ENCODE measurements around the gene CTSD. TPM values are rescaled to one million over a fixed set of nuclear protein-coding genes. Genes with fewer than 3 reads are reported as not detected.
A peak's percentile ranks its signal among the peaks of the same experiment; 100 is the strongest.

Gene CTSD
- total RNA-seq, 1 experiment from 2014 or later: 158 TPM

GRCh38 chr11:1735271-1735670 is 28.5 kb downstream of the CTSD start:
- Histone ChIP-seq H3K27ac (ENCODE audit: insufficient read length, low read depth, low read length) (no peak overlapping the region), H2BK12ac (ENCODE audit: insufficient read length, low read depth, low read length) (no peak overlapping the region), H3K4ac (ENCODE audit: low read depth, low read length) (no peak overlapping the region), H3K23me2 (ENCODE audit: insufficient read length, low read depth, low read length, poor library complexity, severe bottlenecking) (no peaks in the 10 kb centered on the region), H4K91ac (ENCODE audit: insufficient read length, low read depth, low read length) (no peak overlapping the region), H2BK15ac (ENCODE audit: low read depth, low read length) (no peak overlapping the region), H2AFZ (ENCODE audit: low read length) (no peak overlapping the region), H4K8ac (replicated peaks; ENCODE audit: insufficient read length, low read depth, low read length) (no peak overlapping the region), H3K4me2 (ENCODE audit: insufficient read depth, insufficient read length, low read length) (no peak overlapping the region), H3K23ac (ENCODE audit: insufficient read length, low read depth, low read length) (no peak overlapping the region), H3K79me1 (ENCODE audit: insufficient read depth, low read depth, low read length, poor library complexity, severe bottlenecking) (no peaks in the 10 kb centered on the region), H2AK5ac (ENCODE audit: insufficient read length, low read length) (no peak overlapping the region), H4K5ac (ENCODE audit: insufficient read length, low read depth, low read length) (no peak overlapping the region), H3K4me1 (ENCODE audit: insufficient read depth, low read length) (no peaks in the 10 kb centered on the region), H3K14ac (ENCODE audit: insufficient read depth, low read length) (no peak overlapping the region), H3K9me3 (ENCODE audit: control insufficient read depth, low read depth, low read length) (no peaks in the 10 kb centered on the region), H3K9ac (ENCODE audit: extremely low read depth, insufficient read length, low read length) (no peak overlapping the region), H3T11ph (ENCODE audit: low read length) (no peak overlapping the region), H4K20me1 (ENCODE audit: control insufficient read depth, insufficient read depth, insufficient read length) (peaks cover 3% of the 10 kb centered on the region), H3K79me2 (ENCODE audit: insufficient read depth, low read length) (no peaks in the 10 kb centered on the region), H3K18ac (ENCODE audit: insufficient read length, low read depth, low read length) (no peak overlapping the region), H2BK5ac (ENCODE audit: insufficient read length, low read length) (no peak overlapping the region), H3K56ac (ENCODE audit: insufficient read length, low read depth, low read length) (no peak overlapping the region), H2BK120ac (ENCODE audit: low read depth, low read length, poor library complexity, severe bottlenecking) (no peak overlapping the region), H2BK20ac (ENCODE audit: low read depth, low read length, poor library complexity, severe bottlenecking) (no peak overlapping the region), H3K27me3 (ENCODE audit: insufficient read depth, low read length) (no peaks in the 10 kb centered on the region; the same call in 1 of the 2 replicates)
- no peak overlapping the region for H3K4me3 Mint-ChIP-seq
- peak overlapping the region in 1 of 3 experiments; percentile 13; a peak in 1 of 7 replicates for H3K27ac Mint-ChIP-seq
- no peak for TF ChIP-seq CTCF (conservative IDR thresholded peaks at IDR 0.05)
- peaks cover 10 to 19% of the 10 kb centered on the region in 2 experiments for H3K9me3 Mint-ChIP-seq
- no CpG with 5 or more reads among the region's 16 CpGs for WGBS (ENCODE audit: extremely low coverage, insufficient read length, low lambda C conversion rate)
- no peak for DNase-seq
- H3K27me3 Mint-ChIP-seq (ENCODE audit: low read depth): peaks cover 81% of the 10 kb centered on the region
- no peaks in the 10 kb centered on the region; a peak in 1 of 7 replicates for H3K36me3 Mint-ChIP-seq (ENCODE audit: insufficient read depth in 1 of 3, low read depth in 3 of 3)
- peaks cover 2 to 3% of the 10 kb centered on the region in 2 experiments; a peak in 2 of 4 replicates for H3K4me1 Mint-ChIP-seq
